K562 treated with DMSO at 1 percent for 24 hours (cell line): ENCODE results near the gene RPL37. TPM values are rescaled to one million over a fixed set of nuclear protein-coding genes. Genes with fewer than 3 reads are reported as not detected.

Source experiments
- total RNA-seq: library from RNA; unstranded; fragments of 300-600 nt; gene quantifications from 2 replicates; pipeline ENCODE4 v1.2.3, GENCODE V29; 2022; ENCODE audit warnings: low read depth; ENCODE audit not compliant: insufficient read depth

Gene RPL37
- total RNA-seq: 2,034 and 2,122 TPM in 2 replicates

GRCh38 chr5:40834849-40835787 lies at the start of gene RPL37:
Gene RPL37 (minus strand): TSS chr5:40835222. CDS start chr5:40835185, 37 bp downstream.

GRCh38 chr5:40841068-40841805 lies 6.2 kb upstream of the RPL37 start, which contains the start of gene CARD6:
Gene CARD6 (plus strand): TSS chr5:40841367. CDS start chr5:40841383, 16 bp downstream.

GRCh38 chr5:40798012-40798800 lies 36.8 kb downstream of the RPL37 start, which contains the start of gene PRKAA1:
Gene PRKAA1 (minus strand): TSS chr5:40798374. CDS start chr5:40798189, 185 bp downstream.

Other genes with a start within 250 kb of the RPL37 start
- not detected in 2 replicates for gene PTGER4, start 155.3 kb downstream of the RPL37 start, total RNA-seq
- 6.1 and 8.3 TPM in 2 replicates for gene TTC33, start 79.3 kb downstream of the RPL37 start, total RNA-seq
- 18.6 and 20.6 TPM in 2 replicates for gene PRKAA1, start 36.8 kb downstream of the RPL37 start, total RNA-seq
- gene CARD6, start 6.1 kb upstream of the RPL37 start, total RNA-seq: 4.7 TPM in 2 replicates
- gene C7, start 74.3 kb upstream of the RPL37 start, total RNA-seq: not detected in 2 replicates
- gene MROH2B, start 236.1 kb upstream of the RPL37 start, total RNA-seq: not detected in 2 replicates